NB4 (cell line): Measurements from ENCODE around the gene NPIPB6.

Source experiments
- MAX ChIP-seq: IDR thresholded peaks from 2 replicates; pipeline ENCODE4 v1.6.1; 2011; ENCODE audit warnings: low read depth, low read length
- POLR2A ChIP-seq: IDR thresholded peaks from 2 replicates; pipeline ENCODE4 v1.6.1; 2011; ENCODE audit warnings: mild to moderate bottlenecking; ENCODE audit not compliant: insufficient read length; ENCODE audit errors: extremely low read depth
- TF ChIP-seq, protein P1 (sequence below): IDR thresholded peaks from one replicate; pipeline ENCODE4 v1.5.1; 2012; ENCODE audit warnings: low read depth, low read length

- TF ChIP-seq, protein P1, sequence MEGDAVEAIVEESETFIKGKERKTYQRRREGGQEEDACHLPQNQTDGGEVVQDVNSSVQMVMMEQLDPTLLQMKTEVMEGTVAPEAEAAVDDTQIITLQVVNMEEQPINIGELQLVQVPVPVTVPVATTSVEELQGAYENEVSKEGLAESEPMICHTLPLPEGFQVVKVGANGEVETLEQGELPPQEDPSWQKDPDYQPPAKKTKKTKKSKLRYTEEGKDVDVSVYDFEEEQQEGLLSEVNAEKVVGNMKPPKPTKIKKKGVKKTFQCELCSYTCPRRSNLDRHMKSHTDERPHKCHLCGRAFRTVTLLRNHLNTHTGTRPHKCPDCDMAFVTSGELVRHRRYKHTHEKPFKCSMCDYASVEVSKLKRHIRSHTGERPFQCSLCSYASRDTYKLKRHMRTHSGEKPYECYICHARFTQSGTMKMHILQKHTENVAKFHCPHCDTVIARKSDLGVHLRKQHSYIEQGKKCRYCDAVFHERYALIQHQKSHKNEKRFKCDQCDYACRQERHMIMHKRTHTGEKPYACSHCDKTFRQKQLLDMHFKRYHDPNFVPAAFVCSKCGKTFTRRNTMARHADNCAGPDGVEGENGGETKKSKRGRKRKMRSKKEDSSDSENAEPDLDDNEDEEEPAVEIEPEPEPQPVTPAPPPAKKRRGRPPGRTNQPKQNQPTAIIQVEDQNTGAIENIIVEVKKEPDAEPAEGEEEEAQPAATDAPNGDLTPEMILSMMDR: no peak
- TF ChIP-seq POLR2A (no peak), MAX (no peak)
These were observed 64.8 kb downstream of the NPIPB6 start for GRCh38 chr16:28298511-28298878.
